Central memory CD8-positive, alpha-beta T cell (primary cell): ENCODE data around the gene SEMA5B.
A peak's percentile ranks its signal among the peaks of the same experiment; 100 is the strongest.

ENCODE experiments used
- ATAC-seq: fragments of 150-1000 bp; cut with Tn5 transposase; replicated peaks from 2 replicates; pipeline ENCODE4 v1.10.0; 2022; ENCODE audit warnings: mild to moderate bottlenecking, moderate FRiP score, moderate number of reproducible peaks; ENCODE audit not compliant: poor library complexity, severe bottlenecking; ENCODE audit errors: extremely low read depth
- DNase-seq, 2 donors: peaks; one replicate each; pipeline ENCODE4 v3.0.0; 2021; ENCODE audit warnings: low spot score in 2 of 2
- H3K27ac Mint-ChIP-seq: one replicate; pipeline ENCODE4 v1.8.0; 2022; ENCODE audit warnings: low read depth, mild to moderate bottlenecking, moderate library complexity, mixed read lengths
- H3K27me3 Mint-ChIP-seq: one replicate; pipeline ENCODE4 v1.8.0; 2022; ENCODE audit warnings: mixed read lengths
- H3K36me3 Mint-ChIP-seq: one replicate; pipeline ENCODE4 v1.8.0; 2022; ENCODE audit warnings: mild to moderate bottlenecking, moderate library complexity, mixed read lengths; ENCODE audit not compliant: insufficient read depth
- H3K4me1 Mint-ChIP-seq: one replicate; pipeline ENCODE4 v1.8.0; 2022; ENCODE audit warnings: mixed read lengths
- H3K4me3 Mint-ChIP-seq: one replicate; pipeline ENCODE4 v1.8.0; 2022; ENCODE audit warnings: mild to moderate bottlenecking, moderate library complexity, mixed read lengths
- H3K9me3 Mint-ChIP-seq: one replicate; pipeline ENCODE4 v1.8.0; 2022; ENCODE audit warnings: mixed read lengths

Gene SEMA5B

GRCh38 chr3:122926811-122927210 lies 100.8 kb downstream of the SEMA5B start:
- ATAC-seq (no peak), DNase-seq (no peak)
- no peaks in the 10 kb centered on the region for H3K9me3 Mint-ChIP-seq
- H3K36me3 Mint-ChIP-seq: no peaks in the 10 kb centered on the region
- no peak overlapping the region for H3K27ac Mint-ChIP-seq
- no peaks in the 10 kb centered on the region for H3K4me1 Mint-ChIP-seq
- H3K27me3 Mint-ChIP-seq: no peaks in the 10 kb centered on the region
- H3K4me3 Mint-ChIP-seq: no peak overlapping the region

GRCh38 chr3:122926322-122926721 lies 101.2 kb downstream of the SEMA5B start:
- DNase-seq: no peak
- Mint-ChIP-seq H3K4me3 (no peak overlapping the region), H3K27me3 (peaks cover 2% of the 10 kb centered on the region), H3K4me1 (no peaks in the 10 kb centered on the region), H3K27ac (no peak overlapping the region), H3K36me3 (no peaks in the 10 kb centered on the region), H3K9me3 (no peaks in the 10 kb centered on the region)
- ATAC-seq: no peak

- H3K4me1 Mint-ChIP-seq: no peaks in the 10 kb centered on the region
- H3K36me3 Mint-ChIP-seq: no peaks in the 10 kb centered on the region
- H3K9me3 Mint-ChIP-seq: no peaks in the 10 kb centered on the region
- no peak overlapping the region for H3K4me3 Mint-ChIP-seq
- DNase-seq (no peak), ATAC-seq (no peak)
- peaks cover 8% of the 10 kb centered on the region for H3K27me3 Mint-ChIP-seq
- no peak overlapping the region for H3K27ac Mint-ChIP-seq
These were observed 101.8 kb downstream of the SEMA5B start for GRCh38 chr3:122925756-122926155.

- no peaks in the 10 kb centered on the region for H3K9me3 Mint-ChIP-seq
- H3K36me3 Mint-ChIP-seq: no peaks in the 10 kb centered on the region
- DNase-seq (no peak), ATAC-seq (no peak)
- peaks cover 25% of the 10 kb centered on the region for H3K27me3 Mint-ChIP-seq
- H3K4me1 Mint-ChIP-seq: no peaks in the 10 kb centered on the region
- H3K4me3 Mint-ChIP-seq: no peak overlapping the region
- no peak overlapping the region for H3K27ac Mint-ChIP-seq
These were observed 103.5 kb downstream of the SEMA5B start for GRCh38 chr3:122924056-122924455.

GRCh38 chr3:122923611-122924010 lies 104.0 kb downstream of the SEMA5B start:
- no peak overlapping the region for H3K27ac Mint-ChIP-seq
- DNase-seq: no peak
- H3K4me1 Mint-ChIP-seq: no peaks in the 10 kb centered on the region
- H3K9me3 Mint-ChIP-seq: no peaks in the 10 kb centered on the region
- no peak for ATAC-seq
- no peak overlapping the region for H3K4me3 Mint-ChIP-seq
- no peaks in the 10 kb centered on the region for H3K36me3 Mint-ChIP-seq
- peaks cover 29% of the 10 kb centered on the region for H3K27me3 Mint-ChIP-seq

- ATAC-seq (peak; percentile 49), DNase-seq (no peak)
- Mint-ChIP-seq H3K4me3 (peak overlapping the region; percentile 28), H3K4me1 (no peaks in the 10 kb centered on the region), H3K27me3 (peaks cover 32% of the 10 kb centered on the region), H3K36me3 (no peaks in the 10 kb centered on the region), H3K27ac (no peak overlapping the region), H3K9me3 (no peaks in the 10 kb centered on the region)
These were observed 105.5 kb downstream of the SEMA5B start for GRCh38 chr3:122921791-122922651.

GRCh38 chr3:122920986-122921385 lies 106.6 kb downstream of the SEMA5B start:
- ATAC-seq (no peak), DNase-seq (no peak)
- Mint-ChIP-seq H3K4me1 (peaks cover 6% of the 10 kb centered on the region), H3K36me3 (no peaks in the 10 kb centered on the region), H3K27ac (no peak overlapping the region), H3K9me3 (no peaks in the 10 kb centered on the region), H3K4me3 (no peak overlapping the region), H3K27me3 (peaks cover 43% of the 10 kb centered on the region)

GRCh38 chr3:122919291-122919610 lies 108.3 kb downstream of the SEMA5B start:
- no peak for ATAC-seq
- Mint-ChIP-seq H3K4me3 (no peak overlapping the region), H3K27ac (no peak overlapping the region), H3K36me3 (no peaks in the 10 kb centered on the region), H3K4me1 (peaks cover 13% of the 10 kb centered on the region), H3K9me3 (no peaks in the 10 kb centered on the region), H3K27me3 (peaks cover 46% of the 10 kb centered on the region)
- DNase-seq: no peak

GRCh38 chr3:122918576-122919290 lies 108.8 kb downstream of the SEMA5B start:
- Mint-ChIP-seq H3K36me3 (no peaks in the 10 kb centered on the region), H3K9me3 (no peaks in the 10 kb centered on the region), H3K4me1 (peaks cover 13% of the 10 kb centered on the region), H3K4me3 (no peak overlapping the region), H3K27me3 (peaks cover 46% of the 10 kb centered on the region), H3K27ac (no peak overlapping the region)
- DNase-seq (no peak), ATAC-seq (no peak)

GRCh38 chr3:122917412-122917811 lies 110.2 kb downstream of the SEMA5B start:
- no peak for DNase-seq
- no peaks in the 10 kb centered on the region for H3K9me3 Mint-ChIP-seq
- H3K36me3 Mint-ChIP-seq: no peaks in the 10 kb centered on the region
- ATAC-seq: no peak
- H3K4me1 Mint-ChIP-seq: peaks cover 13% of the 10 kb centered on the region
- H3K27ac Mint-ChIP-seq: no peak overlapping the region
- no peak overlapping the region for H3K4me3 Mint-ChIP-seq
- peaks cover 50% of the 10 kb centered on the region for H3K27me3 Mint-ChIP-seq

- Mint-ChIP-seq H3K9me3 (no peaks in the 10 kb centered on the region), H3K27me3 (peaks cover 58% of the 10 kb centered on the region), H3K4me3 (no peak overlapping the region), H3K36me3 (no peaks in the 10 kb centered on the region), H3K4me1 (peaks cover 13% of the 10 kb centered on the region), H3K27ac (no peak overlapping the region)
- ATAC-seq (no peak), DNase-seq (no peak)
These were observed 111.0 kb downstream of the SEMA5B start for GRCh38 chr3:122916580-122916979.

- Mint-ChIP-seq H3K9me3 (no peaks in the 10 kb centered on the region), H3K4me3 (no peak overlapping the region), H3K4me1 (peaks cover 13% of the 10 kb centered on the region), H3K27me3 (peaks cover 58% of the 10 kb centered on the region), H3K36me3 (no peaks in the 10 kb centered on the region), H3K27ac (no peak overlapping the region)
- no peak for DNase-seq
- no peak for ATAC-seq
These were observed 111.5 kb downstream of the SEMA5B start for GRCh38 chr3:122916084-122916483.
